Skin of body (tissue), 2 donors: ENCODE results near the gene GALNT17. TPM values are rescaled to one million over a fixed set of nuclear protein-coding genes. Genes with fewer than 3 reads are reported as not detected.
"Not testable (repeated sequence)": the region's sequence is repeated elsewhere in the genome, so short reads cannot be mapped to it uniquely, and the experiment has no call there.

Source experiments
- DNase-seq: peaks from one replicate; lab custom pipeline; 2025; lab: John Stamatoyannopoulos, UW
- total RNA-seq: library from RNA; depleted of rRNA; stranded (reverse); fragments of >200 nt; gene quantifications from one replicate; pipeline ENCODE4 v1.2.3, GENCODE V29; 2014

The GALNT17 gene
- total RNA-seq, 1 donor from 2014 or later: 6.3 TPM

GRCh38 chr7:71165708-71166107, 33.8 kb downstream of the GALNT17 start:
- no peak for DNase-seq

- peak; percentile 13 for DNase-seq
These were observed 39.5 kb downstream of the GALNT17 start for GRCh38 chr7:71171476-71171875.

GRCh38 chr7:71173955-71174354, 42.0 kb downstream of the GALNT17 start:
- no peak for DNase-seq

DNA sequence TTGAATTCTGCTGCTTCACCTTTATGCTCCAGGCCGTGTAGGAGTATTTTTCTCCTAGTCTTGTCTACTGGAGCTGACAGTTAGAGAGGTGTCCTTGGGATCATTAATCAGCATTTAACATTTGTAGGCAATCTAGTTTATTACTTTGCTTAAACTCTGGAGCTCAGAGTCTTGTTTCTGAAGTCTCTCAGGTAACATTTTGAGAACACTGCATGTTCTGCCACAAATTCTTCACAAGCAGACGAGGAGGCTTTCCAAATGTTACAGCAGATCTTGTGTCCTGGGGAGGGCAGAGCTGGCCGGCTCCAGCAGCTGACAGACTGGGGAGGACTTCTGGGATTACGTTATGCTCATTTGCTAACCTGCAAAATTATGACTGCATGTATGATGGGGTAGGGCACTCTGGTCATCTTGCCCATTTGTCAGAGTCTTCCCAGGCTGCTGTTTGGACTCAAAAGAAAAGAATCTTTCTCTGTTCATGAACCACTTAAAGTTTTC, 50.5 kb downstream of the GALNT17 start:
- DNase-seq: no peak

DNA sequence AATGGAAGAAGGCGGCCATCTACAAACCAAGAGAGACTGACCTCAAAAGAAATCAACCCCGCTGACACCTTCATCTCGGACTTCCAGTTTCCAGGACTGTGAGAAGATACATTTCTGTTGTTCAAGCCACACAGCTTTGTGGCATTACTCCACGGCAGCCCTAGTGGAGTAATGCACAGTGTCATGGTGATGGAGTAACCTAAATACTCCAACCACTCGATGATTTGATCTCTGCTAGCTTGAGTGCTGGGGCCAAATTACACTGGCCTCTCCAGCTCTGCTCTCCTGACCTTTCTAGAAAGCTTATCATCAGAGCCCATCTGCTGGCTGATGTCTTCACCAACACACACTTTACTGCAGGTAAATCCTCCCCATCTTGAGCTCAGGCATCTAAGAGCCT, 52.2 kb downstream of the GALNT17 start:
- DNase-seq: no peak

- no peak for DNase-seq
These were observed 52.7 kb downstream of the GALNT17 start for GRCh38 chr7:71184609-71185008.

GRCh38 chr7:71186535-71187057, 54.7 kb downstream of the GALNT17 start:
- no peak for DNase-seq

GRCh38 chr7:71191771-71192170, 59.8 kb downstream of the GALNT17 start:
- DNase-seq: no peak

DNA sequence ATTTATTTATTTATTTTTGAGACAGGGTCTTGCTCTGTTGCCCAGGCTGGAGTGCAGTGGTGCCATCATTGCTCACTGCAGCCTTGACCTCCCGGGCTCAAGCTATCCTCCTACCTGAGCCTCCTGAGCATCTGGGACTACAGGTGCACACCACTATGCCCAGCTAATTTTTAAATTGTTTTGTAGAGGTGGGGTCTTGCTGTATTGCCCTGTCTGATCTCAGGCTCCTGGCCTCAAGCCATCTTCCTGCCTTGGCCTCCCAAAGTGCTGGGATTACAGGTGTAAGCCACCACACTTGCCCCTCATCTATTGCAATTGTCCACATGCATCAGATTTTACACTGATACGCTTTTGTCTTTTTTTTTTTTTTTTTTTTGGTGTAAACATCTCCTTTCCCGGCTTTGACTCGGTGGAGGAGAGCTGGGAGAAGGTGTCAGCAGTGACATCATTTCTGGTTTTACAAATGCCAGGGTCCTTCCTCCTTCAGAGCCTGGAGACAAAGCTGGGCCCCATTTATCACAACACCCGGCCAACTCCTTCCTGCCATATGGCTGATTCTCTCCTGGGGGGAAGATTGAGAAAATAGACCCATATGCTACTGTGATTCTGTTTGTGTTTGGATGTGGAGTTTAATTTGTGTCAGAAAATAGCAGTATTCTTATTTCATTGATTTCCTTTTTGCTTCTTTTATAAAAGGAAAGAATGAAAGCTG, 61.3 kb downstream of the GALNT17 start:
- DNase-seq: no peak

- DNase-seq: no peak
These were observed 66.4 kb downstream of the GALNT17 start for GRCh38 chr7:71198391-71198790.

- peak; percentile 28 for DNase-seq
These were observed 66.9 kb downstream of the GALNT17 start for GRCh38 chr7:71198887-71199286.

DNA sequence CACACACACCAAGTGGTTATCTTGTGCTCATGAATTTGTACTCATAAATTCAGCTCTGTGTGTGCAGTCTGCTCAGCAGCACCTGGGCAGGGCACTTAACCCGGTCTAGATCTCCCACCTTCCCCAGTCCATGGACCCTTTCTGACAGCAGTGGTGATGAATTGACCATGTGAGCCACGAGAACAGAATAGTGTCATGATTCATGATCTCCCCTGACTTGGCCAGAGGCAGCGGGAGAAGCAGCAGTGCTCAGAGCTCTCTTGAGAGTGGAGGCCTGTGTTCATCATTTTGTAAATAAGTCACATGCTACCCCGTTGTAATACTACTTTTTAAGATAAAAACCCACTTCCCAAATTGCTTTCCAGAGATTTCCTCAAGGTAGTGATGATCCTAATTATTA, 74.2 kb downstream of the GALNT17 start:
- DNase-seq: no peak

- DNase-seq: peak; percentile 30
These were observed 76.9 kb downstream of the GALNT17 start for GRCh38 chr7:71208881-71209280.

DNA sequence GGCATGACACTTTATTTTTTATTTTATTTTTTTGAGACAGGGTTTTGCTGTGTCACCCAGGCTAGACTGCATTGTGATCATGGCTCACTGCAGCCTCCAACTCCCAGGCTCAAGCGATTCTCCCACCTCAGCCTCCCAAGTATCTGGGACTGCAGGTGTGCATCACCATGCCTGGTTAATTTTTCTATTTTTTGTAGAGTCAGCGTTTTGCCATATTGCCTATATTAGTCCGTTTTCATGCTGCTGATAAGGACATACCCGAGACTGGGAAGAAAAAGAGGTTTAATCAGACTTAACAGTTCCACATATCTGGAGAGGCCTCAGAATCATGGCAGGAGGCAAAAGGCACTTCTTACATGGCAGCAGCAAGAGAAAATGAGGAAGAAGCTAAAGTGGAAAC, 77.5 kb downstream of the GALNT17 start:
- DNase-seq: not testable (repeated sequence)

DNA sequence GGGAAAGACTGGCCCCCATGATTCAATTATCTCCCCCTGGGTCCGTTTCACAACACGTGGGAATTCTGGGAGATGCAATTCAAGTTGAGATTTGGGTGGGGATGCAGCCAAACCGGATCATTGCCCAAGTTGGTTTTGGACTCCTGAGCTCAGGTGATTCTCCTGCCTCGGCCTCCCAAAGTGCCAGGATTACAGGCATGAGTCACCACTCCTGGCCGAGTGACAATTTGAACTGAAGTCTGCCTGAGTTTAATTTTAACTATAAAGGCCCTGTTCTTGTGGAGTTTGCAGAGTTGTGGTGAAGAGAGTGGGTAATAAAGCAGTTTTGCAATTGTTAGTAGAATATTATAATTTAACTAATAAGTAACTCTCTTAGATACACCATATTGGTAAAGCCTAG, 78.3 kb downstream of the GALNT17 start:
- no peak for DNase-seq

DNA sequence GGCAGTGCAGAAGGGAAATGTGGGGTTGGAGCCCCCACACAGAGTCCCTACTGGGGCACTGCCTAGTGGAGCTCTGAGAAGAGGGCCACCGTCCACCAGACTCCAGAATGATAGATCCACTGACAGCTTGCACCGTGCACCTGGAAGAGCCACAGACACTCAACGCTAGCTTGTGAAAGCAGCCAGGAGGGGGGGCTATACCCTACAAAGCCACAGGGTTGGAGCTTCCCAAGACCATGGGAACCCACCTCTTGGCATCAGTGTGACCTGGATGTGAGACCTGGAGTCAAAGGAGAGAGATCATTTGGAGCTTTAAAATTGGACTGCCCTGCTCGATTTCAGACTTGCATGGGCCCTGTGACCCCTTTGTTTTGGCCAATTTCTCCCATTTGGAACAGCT, 80.5 kb downstream of the GALNT17 start:
- DNase-seq: not testable (repeated sequence)

- DNase-seq: no peak
These were observed 84.3 kb downstream of the GALNT17 start for GRCh38 chr7:71216211-71216610.

GRCh38 chr7:71220210-71220695, 88.3 kb downstream of the GALNT17 start:
- no peak for DNase-seq

GRCh38 chr7:71221049-71221448, 89.1 kb downstream of the GALNT17 start:
- no peak for DNase-seq

- no peak for DNase-seq
These were observed 89.6 kb downstream of the GALNT17 start for GRCh38 chr7:71221549-71221948.

- DNase-seq: no peak
These were observed 95.2 kb downstream of the GALNT17 start for GRCh38 chr7:71227126-71227525.

DNA sequence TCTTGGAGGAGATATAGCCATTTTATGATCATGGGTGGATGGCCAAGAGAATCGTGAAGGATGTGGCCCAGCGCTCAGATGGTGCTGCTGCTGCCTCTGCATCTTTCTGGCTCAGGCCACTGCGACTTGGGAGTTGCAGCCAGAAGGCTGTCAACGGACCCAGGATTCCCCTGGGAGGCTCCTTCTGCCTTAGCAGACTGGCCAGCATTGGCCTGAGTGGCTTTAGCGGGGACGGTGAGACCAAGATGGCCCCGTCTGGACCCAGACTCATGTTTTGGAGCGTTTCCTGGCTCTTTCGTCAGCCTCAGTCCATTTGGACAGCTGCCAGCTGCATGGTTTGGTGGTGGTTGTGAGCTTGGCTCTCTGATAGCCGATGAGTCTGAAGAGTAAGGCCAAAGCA, 97.2 kb downstream of the GALNT17 start:
- no peak for DNase-seq

DNA sequence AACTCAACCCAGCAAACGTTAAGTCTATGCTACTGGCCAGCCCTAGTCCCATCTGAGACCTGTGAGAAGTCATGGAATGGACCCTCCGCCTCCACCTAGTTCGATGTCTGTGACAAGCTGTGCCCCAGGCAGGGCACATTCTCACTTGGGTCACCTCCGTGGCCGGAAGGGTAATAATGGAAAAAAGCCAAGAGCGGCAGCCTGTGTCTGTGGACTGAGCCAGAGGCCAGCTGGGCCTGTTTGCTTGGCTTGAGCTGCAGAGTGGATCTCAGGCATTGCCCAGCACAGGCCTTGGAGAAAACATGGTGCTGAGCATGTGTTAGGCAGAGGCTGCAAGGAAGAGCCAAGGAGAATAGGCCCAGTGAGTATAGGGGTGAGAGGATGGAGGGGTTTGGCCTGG, 97.8 kb downstream of the GALNT17 start:
- DNase-seq: no peak
